SU-DHL-6 (cell line): ENCODE measurements around the gene PHOX2B.

Experiments
- H2AFZ ChIP-seq: fragments of 200-600 bp; sonication (generic); 2 replicates; pipeline ENCODE4 v1.6.1; 2014; ENCODE audit warnings: low read depth, mild to moderate bottlenecking, moderate library complexity, mixed read lengths, antibody characterized with exemption, low read length; ENCODE audit not compliant: severe bottlenecking
- H3F3A ChIP-seq: fragments of 200-600 bp; shearing (Covaris generic); 2 replicates; pipeline ENCODE4 v1.6.0; 2016; ENCODE audit warnings: antibody characterized with exemption, mild to moderate bottlenecking; ENCODE audit not compliant: insufficient read depth
- H3K27ac ChIP-seq: fragments of 200-600 bp; sonication (generic); 2 replicates; pipeline ENCODE4 v1.5.1; 2016; ENCODE audit warnings: low read depth, mild to moderate bottlenecking, low read length, moderate library complexity, mixed read lengths
- H3K27me3 ChIP-seq: fragments of 200-600 bp; sonication (generic), shearing (Covaris generic); 2 replicates; pipeline ENCODE4 v1.6.0; 2014; ENCODE audit warnings: mild to moderate bottlenecking, low read length
- H3K36me3 ChIP-seq: fragments of 200-600 bp; sonication (generic); 2 replicates; pipeline ENCODE4 v1.6.1; 2014; ENCODE audit warnings: mild to moderate bottlenecking, low read length, mixed read lengths
- H3K4me2 ChIP-seq: fragments of 300-600, 200-600 bp; shearing (Covaris generic), sonication (generic); 2 replicates; pipeline ENCODE4 v1.6.0; 2014; ENCODE audit warnings: low read length, low read depth, mild to moderate bottlenecking; ENCODE audit not compliant: poor library complexity, severe bottlenecking
- H3K4me3 ChIP-seq: fragments of 200-600 bp; sonication (generic); 2 replicates; pipeline ENCODE4 v1.5.1; 2014; ENCODE audit warnings: antibody characterized with exemption, low read length, mild to moderate bottlenecking, mixed read lengths; ENCODE audit not compliant: insufficient read depth, poor library complexity, severe bottlenecking
- H3K79me2 ChIP-seq: fragments of 200-600 bp; sonication (generic); 2 replicates; pipeline ENCODE4 v1.6.1; 2014; ENCODE audit warnings: mild to moderate bottlenecking, low read length, moderate library complexity; ENCODE audit not compliant: insufficient read depth
- H3K9ac ChIP-seq: fragments of 200-600 bp; sonication (generic); 2 replicates; pipeline ENCODE4 v1.7.0; 2014; ENCODE audit warnings: mild to moderate bottlenecking, low read length
- H3K9me2 ChIP-seq: fragments of 200-600 bp; sonication (generic); replicated peaks from 2 replicates; pipeline ENCODE4 v1.6.1; 2014; ENCODE audit warnings: low read length; ENCODE audit not compliant: insufficient read depth
- H3K9me3 ChIP-seq: fragments of 200-600 bp; sonication (generic); 2 replicates; pipeline ENCODE4 v1.6.1; 2014; ENCODE audit warnings: low read length, mixed read lengths; ENCODE audit not compliant: insufficient read depth
- H4K20me1 ChIP-seq: fragments of 200-600 bp; sonication (generic); 2 replicates; pipeline ENCODE4 v1.6.1; 2014; ENCODE audit warnings: low read depth, mild to moderate bottlenecking, antibody characterized with exemption, low read length, moderate library complexity, mixed read lengths
- EZH2phosphoT487 ChIP-seq: fragments of 200-600 bp; sonication (generic), shearing (Covaris generic); conservative IDR thresholded peaks from 2 replicates; pipeline ENCODE4 v1.6.1; 2018; ENCODE audit warnings: mild to moderate bottlenecking, antibody characterized with exemption, low read length, moderate library complexity, mixed read lengths
- TF ChIP-seq, protein P1 (sequence below): fragments of 200-600 bp; sonication (generic); IDR thresholded peaks from one replicate; pipeline ENCODE4 v1.5.1; 2017; ENCODE audit warnings: antibody characterized with exemption, mild to moderate bottlenecking, low read length, moderate library complexity; ENCODE audit not compliant: insufficient read depth, poor library complexity, severe bottlenecking

Gene PHOX2B

DNA sequence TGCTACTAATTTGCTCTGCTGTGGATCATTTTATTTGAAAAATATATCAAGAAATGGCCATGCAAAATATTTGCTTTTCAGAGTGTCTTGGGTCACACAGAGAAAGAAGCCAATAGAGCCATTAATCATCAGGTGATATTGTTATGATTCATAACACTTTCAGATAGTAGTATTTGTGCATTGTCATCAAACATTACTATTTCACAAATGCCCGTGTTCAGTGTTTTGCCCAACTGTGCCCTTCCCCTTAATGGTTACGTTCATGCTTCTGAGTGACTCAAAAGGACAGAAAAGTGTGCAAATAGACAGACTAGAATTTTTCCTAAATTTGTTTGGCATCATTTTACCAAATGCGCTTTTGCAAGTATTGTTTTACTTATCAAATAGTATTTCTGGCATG is 46.5 kb downstream of the PHOX2B start:
- Histone ChIP-seq H2AFZ (no peak overlapping the region), H3K4me2 (no peak overlapping the region), H3F3A (no peaks in the 10 kb centered on the region), H3K79me2 (no peaks in the 10 kb centered on the region), H3K9me2 (no peaks in the 10 kb centered on the region), H3K9me3 (no peaks in the 10 kb centered on the region), H3K36me3 (no peaks in the 10 kb centered on the region), H3K27ac (no peak overlapping the region), H3K9ac (no peak overlapping the region), H4K20me1 (no peaks in the 10 kb centered on the region), H3K27me3 (no peaks in the 10 kb centered on the region), H3K4me3 (no peak overlapping the region)
- no peak for TF ChIP-seq EZH2phosphoT487
- TF ChIP-seq, protein P1, sequence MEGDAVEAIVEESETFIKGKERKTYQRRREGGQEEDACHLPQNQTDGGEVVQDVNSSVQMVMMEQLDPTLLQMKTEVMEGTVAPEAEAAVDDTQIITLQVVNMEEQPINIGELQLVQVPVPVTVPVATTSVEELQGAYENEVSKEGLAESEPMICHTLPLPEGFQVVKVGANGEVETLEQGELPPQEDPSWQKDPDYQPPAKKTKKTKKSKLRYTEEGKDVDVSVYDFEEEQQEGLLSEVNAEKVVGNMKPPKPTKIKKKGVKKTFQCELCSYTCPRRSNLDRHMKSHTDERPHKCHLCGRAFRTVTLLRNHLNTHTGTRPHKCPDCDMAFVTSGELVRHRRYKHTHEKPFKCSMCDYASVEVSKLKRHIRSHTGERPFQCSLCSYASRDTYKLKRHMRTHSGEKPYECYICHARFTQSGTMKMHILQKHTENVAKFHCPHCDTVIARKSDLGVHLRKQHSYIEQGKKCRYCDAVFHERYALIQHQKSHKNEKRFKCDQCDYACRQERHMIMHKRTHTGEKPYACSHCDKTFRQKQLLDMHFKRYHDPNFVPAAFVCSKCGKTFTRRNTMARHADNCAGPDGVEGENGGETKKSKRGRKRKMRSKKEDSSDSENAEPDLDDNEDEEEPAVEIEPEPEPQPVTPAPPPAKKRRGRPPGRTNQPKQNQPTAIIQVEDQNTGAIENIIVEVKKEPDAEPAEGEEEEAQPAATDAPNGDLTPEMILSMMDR = no peak

- H3K9ac ChIP-seq = no peak overlapping the region
- H2AFZ ChIP-seq = no peak overlapping the region
- no peaks in the 10 kb centered on the region for H3F3A ChIP-seq
- TF ChIP-seq, protein P1 = no peak
- no peak for TF ChIP-seq EZH2phosphoT487
- H3K79me2 ChIP-seq = no peaks in the 10 kb centered on the region
- no peak overlapping the region for H3K4me3 ChIP-seq
- no peaks in the 10 kb centered on the region for H3K27me3 ChIP-seq
- H3K9me2 ChIP-seq = no peaks in the 10 kb centered on the region
- no peaks in the 10 kb centered on the region for H3K9me3 ChIP-seq
- H3K27ac ChIP-seq = no peak overlapping the region
- no peaks in the 10 kb centered on the region for H3K36me3 ChIP-seq
- no peak overlapping the region for H3K4me2 ChIP-seq
- no peaks in the 10 kb centered on the region for H4K20me1 ChIP-seq
Measured at GRCh38 chr4:41696763-41697162, 51.8 kb downstream of the PHOX2B start.

DNA sequence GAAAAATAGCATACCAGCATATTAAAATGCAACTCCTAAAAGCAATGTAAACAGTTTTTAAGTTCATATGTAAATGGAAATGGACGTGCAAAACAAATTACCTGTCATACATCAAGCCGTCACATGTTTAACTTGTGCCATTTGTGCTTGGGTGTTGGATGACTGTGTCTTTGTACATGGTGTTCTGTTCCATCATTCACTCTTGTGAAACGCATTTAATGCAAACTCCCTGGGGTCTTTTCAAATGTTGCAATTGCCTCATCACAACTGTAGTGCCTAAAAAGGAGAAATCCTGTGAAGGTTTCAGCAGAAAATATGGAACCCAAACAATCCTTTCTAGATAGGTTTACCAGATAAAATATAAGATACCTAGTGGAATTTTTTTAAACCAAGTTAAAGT is 52.4 kb downstream of the PHOX2B start:
- H3F3A ChIP-seq = no peaks in the 10 kb centered on the region
- no peak overlapping the region for H3K4me3 ChIP-seq
- no peaks in the 10 kb centered on the region for H3K9me2 ChIP-seq
- no peaks in the 10 kb centered on the region for H3K9me3 ChIP-seq
- H4K20me1 ChIP-seq = no peaks in the 10 kb centered on the region
- H3K36me3 ChIP-seq = no peaks in the 10 kb centered on the region
- no peaks in the 10 kb centered on the region for H3K79me2 ChIP-seq
- H3K27me3 ChIP-seq = no peaks in the 10 kb centered on the region
- no peak overlapping the region for H3K27ac ChIP-seq
- H2AFZ ChIP-seq = no peak overlapping the region
- no peak overlapping the region for H3K9ac ChIP-seq
- no peak overlapping the region for H3K4me2 ChIP-seq
- no peak for TF ChIP-seq EZH2phosphoT487
- TF ChIP-seq, protein P1 = no peak
